HepG2 (cell line): ENCODE measurements around the gene BTF3L4. TPM values are rescaled to one million over a fixed set of nuclear protein-coding genes. Genes with fewer than 3 reads are reported as not detected.

Experiments used
- BRD4 ChIP-seq: sonication (generic); formaldehyde crosslinking; IDR thresholded peaks from 2 replicates; pipeline ENCODE4 v1.4.0; 2020; ENCODE audit warnings: missing genetic modification reagents
- CEBPB ChIP-seq: IDR thresholded peaks from 2 replicates; pipeline ENCODE4 v1.6.1; 2011; ENCODE audit warnings: low read depth, low read length, improper control_type of control experiment, borderline replicate concordance
- GATAD1 ChIP-seq: IDR thresholded peaks from 2 replicates; pipeline ENCODE4 v1.6.1; 2016; ENCODE audit warnings: missing genetic modification reagents, missing compliant biosample characterization
- HNRNPK ChIP-seq: fragments of 200-400 bp; formaldehyde crosslinking; IDR thresholded peaks from 2 replicates; pipeline ENCODE4 v1.6.1; 2018; ENCODE audit warnings: low read length, low read depth, moderate library complexity, mild to moderate bottlenecking; ENCODE audit not compliant: poor library complexity, severe bottlenecking
- MYC ChIP-seq: sonication (generic); formaldehyde crosslinking; IDR thresholded peaks from 2 replicates; pipeline ENCODE4 v1.9.0; 2021; ENCODE audit warnings: missing genetic modification reagents, borderline replicate concordance
- SAFB2 ChIP-seq: sonication (generic); formaldehyde crosslinking; IDR thresholded peaks from 2 replicates; pipeline ENCODE4 v1.5.1; 2020; ENCODE audit warnings: missing genetic modification reagents, low read depth, mild to moderate bottlenecking, borderline replicate concordance
- SNRNP70 ChIP-seq: fragments of 200-400 bp; formaldehyde crosslinking; IDR thresholded peaks from 2 replicates; pipeline ENCODE4 v1.6.1; 2017; ENCODE audit warnings: mild to moderate bottlenecking, low read depth, low read length, moderate library complexity
- TARDBP ChIP-seq: sonication (generic); formaldehyde crosslinking; IDR thresholded peaks from 2 replicates; pipeline ENCODE4 v1.8.0; 2022; ENCODE audit warnings: mild to moderate bottlenecking, missing genetic modification reagents
- ZNF160 ChIP-seq: sonication (generic); formaldehyde crosslinking; IDR thresholded peaks from 2 replicates; pipeline ENCODE4 v1.8.0; 2022; ENCODE audit warnings: mild to moderate bottlenecking, inconsistent platforms, missing genetic modification reagents
- ZNF34 ChIP-seq: sonication (generic); formaldehyde crosslinking; IDR thresholded peaks from 2 replicates; pipeline ENCODE4 v1.4.0; 2020; ENCODE audit warnings: mild to moderate bottlenecking, missing genetic modification reagents, borderline replicate concordance
- ZNF367 ChIP-seq: sonication (generic); formaldehyde crosslinking; IDR thresholded peaks from 2 replicates; pipeline ENCODE4 v1.4.0; 2020; ENCODE audit warnings: missing genetic modification reagents, borderline replicate concordance
- ZNF484 ChIP-seq: sonication (generic); formaldehyde crosslinking; IDR thresholded peaks from 2 replicates; pipeline ENCODE4 v1.5.1; 2020; ENCODE audit warnings: mild to moderate bottlenecking, low read depth, missing genetic modification reagents, borderline replicate concordance
- ZNF543 ChIP-seq: sonication (generic); formaldehyde crosslinking; IDR thresholded peaks from 2 replicates; pipeline ENCODE4 v1.4.0; 2020; ENCODE audit warnings: mild to moderate bottlenecking, missing genetic modification reagents
- ZNF777 ChIP-seq: sonication (generic); formaldehyde crosslinking; IDR thresholded peaks from 2 replicates; pipeline ENCODE4 v1.4.0; 2020; ENCODE audit warnings: missing genetic modification reagents
- polyA plus RNA-seq, 8 experiments: library from polyadenylated mRNA; depleted of rRNA in 3 of 8; stranded (reverse) in 7 of 8; unstranded in 1 of 8; fragments of >200 nt; fragmentation: Illumina TruSeq in 4 of 8; extraction: Trizol in 4 of 8; gene quantifications; 2 replicates each; pipeline versions ENCODE4 v1.2.1 to v1.2.3, GENCODE V29; 2011 to 2016; ENCODE audit warnings: low read depth in 4 of 8, missing spikeins in 1 of 8, mixed read lengths in 1 of 8; ENCODE audit not compliant: insufficient read depth in 1 of 8
- total RNA-seq, 5 experiments: library from RNA; depleted of rRNA; stranded (reverse); fragments of >200 nt; fragmentation: Illumina TruSeq; extraction: Trizol; gene quantifications; 2 replicates each; pipeline ENCODE4 v1.2.3, GENCODE V29; 2016; ENCODE audit warnings: low read depth in 1 of 5
- TF ChIP-seq, protein P1 (sequence below): sonication (generic); formaldehyde crosslinking; IDR thresholded peaks from 2 replicates; pipeline ENCODE4; 2020; ENCODE audit warnings: missing genetic modification reagents, mild to moderate bottlenecking, borderline replicate concordance
- TF ChIP-seq, protein P2 (sequence below): sonication (generic); formaldehyde crosslinking; IDR thresholded peaks from 2 replicates; pipeline ENCODE4 v1.4.0; 2020; ENCODE audit warnings: mild to moderate bottlenecking, missing genetic modification reagents
- TF ChIP-seq, protein P3 (sequence below): fragments of 450-650 bp; IDR thresholded peaks from 2 replicates; pipeline ENCODE4 v1.6.1; 2017; ENCODE audit warnings: mild to moderate bottlenecking
- TF ChIP-seq, protein P4 (sequence below): sonication (generic); formaldehyde crosslinking; IDR thresholded peaks from 2 replicates; pipeline ENCODE4 v1.5.0; 2020; ENCODE audit warnings: missing genetic modification reagents

Gene BTF3L4
- total and polyA plus RNA-seq, 2 of the 13 experiments (the other 11 are each of a cell fraction or from before 2014, with no cell fraction given), result 59.0 to 74.3 TPM

DNA sequence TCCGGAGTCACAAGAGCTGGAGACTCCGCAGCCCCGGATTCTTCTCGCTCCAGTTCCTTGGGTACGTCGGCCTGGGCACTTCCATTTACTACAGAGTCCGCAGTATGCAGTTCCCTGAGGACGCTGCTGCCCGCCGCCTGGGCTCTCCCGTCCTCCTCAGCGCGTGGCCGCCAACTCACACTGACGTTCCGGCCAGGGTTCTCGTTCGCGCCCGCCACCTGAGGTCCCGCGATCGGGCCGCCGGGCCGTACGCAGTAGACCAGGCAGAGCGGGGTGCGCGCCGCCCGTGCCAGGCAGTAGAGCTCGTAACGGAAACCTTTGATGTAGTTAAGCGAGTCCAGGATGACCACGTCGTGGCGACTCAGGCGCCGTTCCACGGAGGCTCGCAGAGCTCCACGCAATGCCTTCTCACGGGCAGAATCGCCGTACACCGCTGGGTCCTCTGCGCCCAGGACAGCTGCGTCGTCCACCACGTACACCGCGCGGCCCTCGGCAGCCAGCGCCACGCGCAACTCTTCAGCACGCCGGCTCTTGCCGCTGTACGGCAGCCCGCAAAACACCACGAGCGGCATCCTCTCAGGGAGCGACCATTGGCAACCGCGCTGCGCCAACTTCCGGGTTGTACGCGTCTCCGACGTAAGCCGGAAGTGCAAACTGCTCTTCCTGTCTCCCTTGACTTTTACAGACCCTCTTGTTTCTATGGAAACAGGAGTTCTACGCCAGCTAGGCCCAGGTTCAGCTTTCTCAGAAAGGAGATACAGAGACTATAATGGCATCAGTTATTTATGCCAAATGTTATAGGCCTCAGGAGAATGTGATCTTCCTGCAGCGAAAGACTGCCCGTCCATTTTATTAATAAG, 22.7 kb upstream of the BTF3L4 start, which contains the start of gene KTI12 (continued):
- peak; percentile 56 for TF ChIP-seq SAFB2 (CRISPR knock-in tag)
- TF ChIP-seq ZNF34 (CRISPR knock-in tag), result no peak
- TF ChIP-seq, protein P1, sequence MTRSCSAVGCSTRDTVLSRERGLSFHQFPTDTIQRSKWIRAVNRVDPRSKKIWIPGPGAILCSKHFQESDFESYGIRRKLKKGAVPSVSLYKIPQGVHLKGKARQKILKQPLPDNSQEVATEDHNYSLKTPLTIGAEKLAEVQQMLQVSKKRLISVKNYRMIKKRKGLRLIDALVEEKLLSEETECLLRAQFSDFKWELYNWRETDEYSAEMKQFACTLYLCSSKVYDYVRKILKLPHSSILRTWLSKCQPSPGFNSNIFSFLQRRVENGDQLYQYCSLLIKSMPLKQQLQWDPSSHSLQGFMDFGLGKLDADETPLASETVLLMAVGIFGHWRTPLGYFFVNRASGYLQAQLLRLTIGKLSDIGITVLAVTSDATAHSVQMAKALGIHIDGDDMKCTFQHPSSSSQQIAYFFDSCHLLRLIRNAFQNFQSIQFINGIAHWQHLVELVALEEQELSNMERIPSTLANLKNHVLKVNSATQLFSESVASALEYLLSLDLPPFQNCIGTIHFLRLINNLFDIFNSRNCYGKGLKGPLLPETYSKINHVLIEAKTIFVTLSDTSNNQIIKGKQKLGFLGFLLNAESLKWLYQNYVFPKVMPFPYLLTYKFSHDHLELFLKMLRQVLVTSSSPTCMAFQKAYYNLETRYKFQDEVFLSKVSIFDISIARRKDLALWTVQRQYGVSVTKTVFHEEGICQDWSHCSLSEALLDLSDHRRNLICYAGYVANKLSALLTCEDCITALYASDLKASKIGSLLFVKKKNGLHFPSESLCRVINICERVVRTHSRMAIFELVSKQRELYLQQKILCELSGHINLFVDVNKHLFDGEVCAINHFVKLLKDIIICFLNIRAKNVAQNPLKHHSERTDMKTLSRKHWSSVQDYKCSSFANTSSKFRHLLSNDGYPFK (CRISPR knock-in tag), result peak; percentile 76; the same call in 1 of the 2 replicates
- TF ChIP-seq MYC (CRISPR knock-in tag), result peak; percentile 81
- TF ChIP-seq CEBPB, result no peak
- TF ChIP-seq, protein P2, sequence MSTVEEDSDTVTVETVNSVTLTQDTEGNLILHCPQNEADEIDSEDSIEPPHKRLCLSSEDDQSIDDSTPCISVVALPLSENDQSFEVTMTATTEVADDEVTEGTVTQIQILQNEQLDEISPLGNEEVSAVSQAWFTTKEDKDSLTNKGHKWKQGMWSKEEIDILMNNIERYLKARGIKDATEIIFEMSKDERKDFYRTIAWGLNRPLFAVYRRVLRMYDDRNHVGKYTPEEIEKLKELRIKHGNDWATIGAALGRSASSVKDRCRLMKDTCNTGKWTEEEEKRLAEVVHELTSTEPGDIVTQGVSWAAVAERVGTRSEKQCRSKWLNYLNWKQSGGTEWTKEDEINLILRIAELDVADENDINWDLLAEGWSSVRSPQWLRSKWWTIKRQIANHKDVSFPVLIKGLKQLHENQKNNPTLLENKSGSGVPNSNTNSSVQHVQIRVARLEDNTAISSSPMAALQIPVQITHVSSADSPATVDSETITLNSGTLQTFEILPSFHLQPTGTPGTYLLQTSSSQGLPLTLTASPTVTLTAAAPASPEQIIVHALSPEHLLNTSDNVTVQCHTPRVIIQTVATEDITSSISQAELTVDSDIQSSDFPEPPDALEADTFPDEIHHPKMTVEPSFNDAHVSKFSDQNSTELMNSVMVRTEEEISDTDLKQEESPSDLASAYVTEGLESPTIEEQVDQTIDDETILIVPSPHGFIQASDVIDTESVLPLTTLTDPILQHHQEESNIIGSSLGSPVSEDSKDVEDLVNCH (CRISPR knock-in tag), result no peak
- peak; percentile 36; the same call in 1 of the 2 replicates for TF ChIP-seq ZNF543 (CRISPR knock-in tag)
- peak; percentile 65; the same call in 1 of the 2 replicates for TF ChIP-seq TARDBP (CRISPR knock-in tag)
- TF ChIP-seq HNRNPK, result no peak
- peak; percentile 75; the same call in 1 of the 2 replicates for TF ChIP-seq BRD4 (CRISPR knock-in tag)
- TF ChIP-seq, protein P3, sequence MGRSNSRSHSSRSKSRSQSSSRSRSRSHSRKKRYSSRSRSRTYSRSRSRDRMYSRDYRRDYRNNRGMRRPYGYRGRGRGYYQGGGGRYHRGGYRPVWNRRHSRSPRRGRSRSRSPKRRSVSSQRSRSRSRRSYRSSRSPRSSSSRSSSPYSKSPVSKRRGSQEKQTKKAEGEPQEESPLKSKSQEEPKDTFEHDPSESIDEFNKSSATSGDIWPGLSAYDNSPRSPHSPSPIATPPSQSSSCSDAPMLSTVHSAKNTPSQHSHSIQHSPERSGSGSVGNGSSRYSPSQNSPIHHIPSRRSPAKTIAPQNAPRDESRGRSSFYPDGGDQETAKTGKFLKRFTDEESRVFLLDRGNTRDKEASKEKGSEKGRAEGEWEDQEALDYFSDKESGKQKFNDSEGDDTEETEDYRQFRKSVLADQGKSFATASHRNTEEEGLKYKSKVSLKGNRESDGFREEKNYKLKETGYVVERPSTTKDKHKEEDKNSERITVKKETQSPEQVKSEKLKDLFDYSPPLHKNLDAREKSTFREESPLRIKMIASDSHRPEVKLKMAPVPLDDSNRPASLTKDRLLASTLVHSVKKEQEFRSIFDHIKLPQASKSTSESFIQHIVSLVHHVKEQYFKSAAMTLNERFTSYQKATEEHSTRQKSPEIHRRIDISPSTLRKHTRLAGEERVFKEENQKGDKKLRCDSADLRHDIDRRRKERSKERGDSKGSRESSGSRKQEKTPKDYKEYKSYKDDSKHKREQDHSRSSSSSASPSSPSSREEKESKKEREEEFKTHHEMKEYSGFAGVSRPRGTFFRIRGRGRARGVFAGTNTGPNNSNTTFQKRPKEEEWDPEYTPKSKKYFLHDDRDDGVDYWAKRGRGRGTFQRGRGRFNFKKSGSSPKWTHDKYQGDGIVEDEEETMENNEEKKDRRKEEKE, result no peak
- no peak for TF ChIP-seq ZNF160 (CRISPR knock-in tag)
- peak; percentile 51 for TF ChIP-seq ZNF777 (CRISPR knock-in tag)
- TF ChIP-seq ZNF367 (CRISPR knock-in tag), result no peak
- TF ChIP-seq ZNF484, result 0 out of 2 replicates have a peak, but pooled peaks have one; percentile 52
- TF ChIP-seq, protein P4, sequence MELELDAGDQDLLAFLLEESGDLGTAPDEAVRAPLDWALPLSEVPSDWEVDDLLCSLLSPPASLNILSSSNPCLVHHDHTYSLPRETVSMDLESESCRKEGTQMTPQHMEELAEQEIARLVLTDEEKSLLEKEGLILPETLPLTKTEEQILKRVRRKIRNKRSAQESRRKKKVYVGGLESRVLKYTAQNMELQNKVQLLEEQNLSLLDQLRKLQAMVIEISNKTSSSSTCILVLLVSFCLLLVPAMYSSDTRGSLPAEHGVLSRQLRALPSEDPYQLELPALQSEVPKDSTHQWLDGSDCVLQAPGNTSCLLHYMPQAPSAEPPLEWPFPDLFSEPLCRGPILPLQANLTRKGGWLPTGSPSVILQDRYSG (CRISPR knock-in tag), result no peak
- no peak for TF ChIP-seq SNRNP70
- TF ChIP-seq GATAD1 (CRISPR knock-in tag), result peak; percentile 87
